OCI-LY7 (cell line): ENCODE results near the gene SATB1.

Experiments used
- CTCF ChIP-seq: fragments of 200-600 bp; sonication (generic); conservative IDR thresholded peaks from 2 replicates; pipeline ENCODE4 v1.5.1; 2014; ENCODE audit warnings: mild to moderate bottlenecking, antibody characterized with exemption, low read length, moderate library complexity, mixed read lengths
- EZH2phosphoT487 ChIP-seq: fragments of 200-600 bp; sonication (generic); IDR thresholded peaks from 2 replicates; pipeline ENCODE4 v1.6.1; 2018; ENCODE audit warnings: low read depth, borderline replicate concordance, mild to moderate bottlenecking, mixed run types, antibody characterized with exemption, low read length, moderate library complexity, mixed read lengths

DNA sequence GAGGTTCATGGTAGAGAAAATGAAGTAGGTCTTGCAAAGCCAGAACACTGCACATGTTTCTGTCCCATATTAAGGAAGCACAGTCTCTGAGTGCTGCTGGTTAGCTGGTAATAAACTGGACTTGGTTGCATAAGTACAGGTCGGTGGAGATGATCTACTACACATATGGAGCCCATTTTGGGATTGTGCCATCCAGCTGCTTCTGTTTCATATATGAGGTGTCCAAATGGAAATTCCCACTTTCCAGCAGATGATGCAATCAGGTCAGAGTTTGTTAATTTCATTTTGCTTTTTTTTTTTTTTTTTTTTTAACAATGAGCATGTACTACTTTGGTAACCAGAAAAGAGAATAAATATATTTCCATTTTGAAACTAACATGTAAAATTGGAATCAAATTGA, 122.6 kb downstream of the SATB1 start:
- TF ChIP-seq CTCF (no peak), EZH2phosphoT487 (no peak)
